Measurements from ENCODE around the gene HSPBP1.

Gene HSPBP1

GRCh38 chr19:55304980-55305379 is 25.1 kb upstream of the HSPBP1 start:
- no peak for TF ChIP-seq CTCF (IDR thresholded peaks at IDR 0.05; ENCODE audit: poor library complexity, severe bottlenecking)
- ATAC-seq (ENCODE audit: low read depth) (no peak), DNase-seq (ENCODE audit: low spot score) (no peak)
- H3K4me1 ChIP-seq (ENCODE audit: insufficient read depth, poor library complexity, severe bottlenecking), result no peaks in the 10 kb centered on the region
- H3K36me3 ChIP-seq (ENCODE audit: low read depth), result peaks cover 11% of the 10 kb centered on the region
- H3K27me3 ChIP-seq (ENCODE audit: insufficient read depth, poor library complexity, severe bottlenecking), result no peaks in the 10 kb centered on the region
- no peak overlapping the region for H3K4me3 ChIP-seq (ENCODE audit: severe bottlenecking)
- H3K27ac ChIP-seq (ENCODE audit: poor library complexity, severe bottlenecking), result no peak overlapping the region
- H3K9me3 ChIP-seq (ENCODE audit: severe bottlenecking), result no peaks in the 10 kb centered on the region

- H3K27me3 ChIP-seq (ENCODE audit: insufficient read depth, poor library complexity, severe bottlenecking), result no peaks in the 10 kb centered on the region
- ATAC-seq (ENCODE audit: low read depth) (peak; percentile 67), DNase-seq (ENCODE audit: low spot score) (no peak)
- H3K4me3 ChIP-seq (ENCODE audit: severe bottlenecking), result no peak overlapping the region
- H3K27ac ChIP-seq (ENCODE audit: poor library complexity, severe bottlenecking), result no peak overlapping the region
- no peaks in the 10 kb centered on the region for H3K4me1 ChIP-seq (ENCODE audit: insufficient read depth, poor library complexity, severe bottlenecking)
- H3K36me3 ChIP-seq (ENCODE audit: low read depth), result peaks cover 11% of the 10 kb centered on the region
- no peak for TF ChIP-seq CTCF (IDR thresholded peaks at IDR 0.05; ENCODE audit: poor library complexity, severe bottlenecking)
- no peaks in the 10 kb centered on the region for H3K9me3 ChIP-seq (ENCODE audit: severe bottlenecking)
Observed at GRCh38 chr19:55304279-55304978, 24.5 kb upstream of the HSPBP1 start.

GRCh38 chr19:55303477-55303876 is 23.6 kb upstream of the HSPBP1 start:
- no peaks in the 10 kb centered on the region for H3K4me1 ChIP-seq (ENCODE audit: insufficient read depth, poor library complexity, severe bottlenecking)
- no peak overlapping the region for H3K27ac ChIP-seq (ENCODE audit: poor library complexity, severe bottlenecking)
- ATAC-seq (ENCODE audit: low read depth) (no peak), DNase-seq (ENCODE audit: low spot score) (no peak)
- H3K36me3 ChIP-seq (ENCODE audit: low read depth), result peaks cover 11% of the 10 kb centered on the region
- TF ChIP-seq CTCF (IDR thresholded peaks at IDR 0.05; ENCODE audit: poor library complexity, severe bottlenecking), result no peak
- no peaks in the 10 kb centered on the region for H3K9me3 ChIP-seq (ENCODE audit: severe bottlenecking)
- no peak overlapping the region for H3K4me3 ChIP-seq (ENCODE audit: severe bottlenecking)
- no peaks in the 10 kb centered on the region for H3K27me3 ChIP-seq (ENCODE audit: insufficient read depth, poor library complexity, severe bottlenecking)

- Histone ChIP-seq H3K27ac (ENCODE audit: poor library complexity, severe bottlenecking) (no peak overlapping the region), H3K27me3 (ENCODE audit: insufficient read depth, poor library complexity, severe bottlenecking) (no peaks in the 10 kb centered on the region), H3K4me1 (ENCODE audit: insufficient read depth, poor library complexity, severe bottlenecking) (no peaks in the 10 kb centered on the region), H3K9me3 (ENCODE audit: severe bottlenecking) (no peaks in the 10 kb centered on the region), H3K4me3 (ENCODE audit: severe bottlenecking) (no peak overlapping the region), H3K36me3 (ENCODE audit: low read depth) (peaks cover 11% of the 10 kb centered on the region)
- TF ChIP-seq CTCF (IDR thresholded peaks at IDR 0.05; ENCODE audit: poor library complexity, severe bottlenecking), result no peak
- no peak for ATAC-seq (ENCODE audit: low read depth)
- no peak for DNase-seq (ENCODE audit: low spot score)
Observed at GRCh38 chr19:55302318-55302703, 22.4 kb upstream of the HSPBP1 start.
